ENCODE results near the gene ADAMTSL1. TPM values are rescaled to one million over a fixed set of nuclear protein-coding genes. Genes with fewer than 3 reads are reported as not detected.

The ADAMTSL1 gene
- total and polyA plus RNA-seq, 9 donors: 1.2 to 20.0 (median 6.1) TPM

DNA sequence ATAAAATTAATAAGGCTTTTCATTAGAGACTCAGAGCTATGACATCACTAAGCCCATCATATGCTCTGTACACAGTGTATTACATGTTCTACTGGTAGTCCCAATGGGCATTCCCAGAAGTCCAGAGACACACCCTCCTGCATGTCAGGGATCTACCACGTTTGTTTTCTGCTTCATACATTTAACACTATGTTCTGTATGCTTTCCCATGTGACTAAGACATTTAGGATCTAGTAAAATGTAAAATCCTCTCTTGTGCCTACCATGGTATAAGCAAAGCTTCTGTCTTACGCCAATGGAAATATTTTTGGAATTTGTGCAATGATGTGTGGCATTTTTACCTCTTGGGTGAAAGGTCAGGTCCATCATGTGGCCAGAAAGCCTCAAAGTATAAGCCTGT is 192.4 kb downstream of the ADAMTSL1 start:
- 57 to 69% (median 59%) methylated on average over 2 of the region's 2 CpGs for WGBS, 3 donors

DNA sequence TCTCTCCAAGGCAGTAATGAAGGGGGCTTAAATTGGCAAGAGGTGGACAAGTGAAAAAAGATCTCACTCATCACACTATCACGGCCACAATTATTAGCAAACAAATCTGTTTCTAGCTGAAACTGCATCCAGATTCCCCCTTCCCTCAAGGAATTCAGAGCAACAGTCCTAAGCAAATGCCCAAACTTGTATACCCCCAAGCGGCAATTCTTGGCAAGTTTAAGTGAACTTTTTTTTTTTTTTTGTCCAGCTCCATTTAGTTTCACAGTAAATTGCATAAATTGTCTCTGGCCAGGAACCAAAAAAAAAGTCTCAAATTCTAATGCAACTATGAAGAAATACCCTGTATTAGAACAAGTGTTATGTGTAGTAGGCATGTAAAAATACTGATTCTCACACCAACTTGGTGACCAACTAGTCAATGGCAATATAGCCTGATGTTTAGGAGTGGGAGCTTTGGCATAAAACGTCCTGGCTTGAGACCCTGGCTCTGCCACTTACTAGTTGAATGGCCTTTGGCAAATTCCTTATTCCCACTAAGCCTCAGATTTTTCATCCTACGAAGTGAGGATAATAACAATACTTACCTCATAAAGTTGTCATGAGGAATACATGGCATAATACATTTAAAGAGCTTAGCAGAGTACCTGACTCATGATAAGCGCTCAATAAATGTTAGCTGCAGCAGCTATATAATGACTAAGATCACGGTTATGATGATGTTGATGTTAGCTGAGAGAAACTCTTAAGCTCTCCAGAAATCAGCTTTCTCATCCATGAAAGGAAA is 193.2 kb downstream of the ADAMTSL1 start:
- H3K27me3 ChIP-seq: no peaks in the 10 kb centered on the region
- H3K36me3 ChIP-seq: no peaks in the 10 kb centered on the region
- no peak for DNase-seq
- TF ChIP-seq EP300 (IDR thresholded peaks at IDR 0.05): no peak
- no peak for TF ChIP-seq POLR2A (IDR thresholded peaks at IDR 0.05)
- TF ChIP-seq, protein P1, sequence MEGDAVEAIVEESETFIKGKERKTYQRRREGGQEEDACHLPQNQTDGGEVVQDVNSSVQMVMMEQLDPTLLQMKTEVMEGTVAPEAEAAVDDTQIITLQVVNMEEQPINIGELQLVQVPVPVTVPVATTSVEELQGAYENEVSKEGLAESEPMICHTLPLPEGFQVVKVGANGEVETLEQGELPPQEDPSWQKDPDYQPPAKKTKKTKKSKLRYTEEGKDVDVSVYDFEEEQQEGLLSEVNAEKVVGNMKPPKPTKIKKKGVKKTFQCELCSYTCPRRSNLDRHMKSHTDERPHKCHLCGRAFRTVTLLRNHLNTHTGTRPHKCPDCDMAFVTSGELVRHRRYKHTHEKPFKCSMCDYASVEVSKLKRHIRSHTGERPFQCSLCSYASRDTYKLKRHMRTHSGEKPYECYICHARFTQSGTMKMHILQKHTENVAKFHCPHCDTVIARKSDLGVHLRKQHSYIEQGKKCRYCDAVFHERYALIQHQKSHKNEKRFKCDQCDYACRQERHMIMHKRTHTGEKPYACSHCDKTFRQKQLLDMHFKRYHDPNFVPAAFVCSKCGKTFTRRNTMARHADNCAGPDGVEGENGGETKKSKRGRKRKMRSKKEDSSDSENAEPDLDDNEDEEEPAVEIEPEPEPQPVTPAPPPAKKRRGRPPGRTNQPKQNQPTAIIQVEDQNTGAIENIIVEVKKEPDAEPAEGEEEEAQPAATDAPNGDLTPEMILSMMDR (IDR thresholded peaks at IDR 0.05): no peak
- no peak overlapping the region for H3K4me3 ChIP-seq
- H3K27ac ChIP-seq: no peak overlapping the region
- no peaks in the 10 kb centered on the region for H3K9me3 ChIP-seq
- no peaks in the 10 kb centered on the region for H3K4me1 ChIP-seq (ENCODE audit: insufficient read depth)
- intact Hi-C loops (cut with DNase I): no loop called here
- WGBS, 3 donors: 81 to 90% (median 87%) methylated on average over 6 of the region's 6 CpGs

More for the DNA sequence above, 192.4 kb downstream of the ADAMTSL1 start:
- TF ChIP-seq POLR2A (IDR thresholded peaks at IDR 0.05) (no peak), EP300 (IDR thresholded peaks at IDR 0.05) (no peak)
- TF ChIP-seq, protein P1 (IDR thresholded peaks at IDR 0.05): no peak
- no peaks in the 10 kb centered on the region for H3K36me3 ChIP-seq
- no peak for DNase-seq
- no peaks in the 10 kb centered on the region for H3K9me3 ChIP-seq
- no peak overlapping the region for H3K27ac ChIP-seq
- H3K4me1 ChIP-seq (ENCODE audit: insufficient read depth): no peaks in the 10 kb centered on the region
- intact Hi-C loops (cut with DNase I): no loop called here
- no peaks in the 10 kb centered on the region for H3K27me3 ChIP-seq
- no peak overlapping the region for H3K4me3 ChIP-seq

DNA sequence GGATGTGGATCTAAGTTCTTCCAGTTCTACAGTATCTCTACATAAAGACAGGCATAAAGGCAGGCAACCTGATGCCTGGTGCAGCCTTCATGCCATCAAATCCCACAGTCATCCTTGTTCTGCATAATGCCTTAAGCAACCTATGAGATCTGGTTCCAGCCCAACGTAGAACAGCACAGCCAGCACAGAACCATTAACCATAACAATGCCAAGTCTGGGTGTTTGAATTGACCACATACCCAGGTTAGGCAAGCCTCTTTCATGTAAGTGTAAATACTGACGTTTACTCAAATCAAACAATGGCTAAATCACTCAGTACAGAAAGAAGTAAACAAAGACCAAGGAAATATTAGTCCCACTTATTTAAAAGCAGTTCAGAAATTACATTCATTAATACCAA is 195.0 kb downstream of the ADAMTSL1 start:
- H3K27ac ChIP-seq: no peak overlapping the region
- intact Hi-C loops (cut with DNase I): no loop called here
- 62 to 69% (median 66%) methylated on average over 2 of the region's 2 CpGs for WGBS, 3 donors
- no peak for TF ChIP-seq EP300 (IDR thresholded peaks at IDR 0.05)
- TF ChIP-seq, protein P1 (IDR thresholded peaks at IDR 0.05): no peak
- TF ChIP-seq POLR2A (IDR thresholded peaks at IDR 0.05): no peak
- no peak overlapping the region for H3K4me3 ChIP-seq
- H3K9me3 ChIP-seq: no peaks in the 10 kb centered on the region
- no peaks in the 10 kb centered on the region for H3K4me1 ChIP-seq (ENCODE audit: insufficient read depth)
- H3K27me3 ChIP-seq: no peaks in the 10 kb centered on the region
- no peaks in the 10 kb centered on the region for H3K36me3 ChIP-seq
- no peak for DNase-seq

DNA sequence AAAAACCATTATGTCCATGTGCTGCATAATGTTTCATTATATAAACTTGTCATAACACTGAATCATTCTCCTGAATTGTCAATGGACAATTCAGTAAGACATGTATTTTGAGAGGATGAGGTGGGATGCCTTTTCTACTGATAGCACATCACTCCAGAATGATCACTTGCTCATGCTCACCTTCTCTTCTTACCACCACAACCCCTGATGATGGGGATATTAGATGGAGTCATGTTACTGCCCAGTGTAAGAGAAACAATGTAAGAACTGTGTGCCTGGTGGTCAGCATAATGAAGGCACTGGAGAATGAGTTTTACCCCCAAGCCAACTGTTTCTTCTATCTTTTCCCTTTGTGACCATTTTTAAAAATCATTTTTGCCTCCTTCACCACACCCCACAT is 198.8 kb downstream of the ADAMTSL1 start:
- intact Hi-C loops (cut with DNase I): no loop called here
- Histone ChIP-seq H3K4me1 (ENCODE audit: insufficient read depth) (no peaks in the 10 kb centered on the region), H3K27ac (no peak overlapping the region), H3K4me3 (no peak overlapping the region), H3K36me3 (no peaks in the 10 kb centered on the region), H3K27me3 (no peaks in the 10 kb centered on the region), H3K9me3 (no peaks in the 10 kb centered on the region)
- TF ChIP-seq POLR2A (IDR thresholded peaks at IDR 0.05): no peak
- TF ChIP-seq, protein P1 (IDR thresholded peaks at IDR 0.05): no peak
- TF ChIP-seq EP300 (IDR thresholded peaks at IDR 0.05): no peak
- DNase-seq: no peak
